GM10847 (cell line): ENCODE results near the gene GBX2.

Experiments
- POLR2A ChIP-seq: IDR thresholded peaks from 2 replicates; pipeline ENCODE4 v1.6.1; 2011; ENCODE audit not compliant: insufficient read length; ENCODE audit errors: extremely low read depth

Gene GBX2

DNA sequence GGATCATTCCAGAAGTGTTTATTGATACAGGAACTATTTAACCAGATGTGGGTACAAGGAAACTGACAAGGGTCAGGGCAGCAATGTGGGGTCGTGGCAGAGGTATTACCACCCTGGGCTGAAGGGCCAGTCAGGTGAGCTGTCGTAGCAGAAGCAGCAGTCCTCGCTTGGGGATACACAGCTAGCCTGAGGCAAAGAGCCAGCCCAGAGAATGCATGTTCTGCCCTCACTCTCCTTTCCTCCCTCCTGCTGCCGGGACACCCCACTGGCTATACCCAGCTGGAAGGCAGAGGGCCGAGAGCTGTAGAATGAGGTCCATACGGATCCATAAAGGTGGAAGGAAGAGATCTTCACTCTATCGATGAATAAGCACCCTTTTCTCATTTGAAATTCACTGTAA lies 32.2 kb upstream of the GBX2 start:
- no peak for TF ChIP-seq POLR2A

- TF ChIP-seq POLR2A = no peak
Observed at GRCh38 chr2:236196366-236196765, 28.2 kb upstream of the GBX2 start.

DNA sequence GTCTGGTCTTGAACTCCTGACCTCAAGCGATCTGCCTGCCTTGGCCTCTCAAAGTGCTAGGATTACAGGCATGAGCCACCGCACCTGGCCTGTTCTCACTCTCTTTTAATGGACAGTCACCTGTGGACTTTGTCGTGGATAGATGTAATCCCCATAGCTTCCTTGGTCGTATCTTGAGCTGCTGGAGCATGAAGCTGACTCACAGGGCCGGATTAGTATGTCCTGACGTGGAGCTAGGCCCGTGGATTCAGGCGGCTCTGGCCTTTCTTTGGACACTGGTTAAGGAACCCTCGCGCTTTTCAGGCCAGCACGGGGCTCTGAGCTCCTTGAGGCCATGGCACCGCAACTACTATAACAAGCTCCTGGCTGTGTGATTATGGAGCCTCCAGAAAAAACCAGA lies 27.5 kb upstream of the GBX2 start:
- no peak for TF ChIP-seq POLR2A

- no peak for TF ChIP-seq POLR2A
Observed at GRCh38 chr2:236194786-236195185, 26.6 kb upstream of the GBX2 start.

DNA sequence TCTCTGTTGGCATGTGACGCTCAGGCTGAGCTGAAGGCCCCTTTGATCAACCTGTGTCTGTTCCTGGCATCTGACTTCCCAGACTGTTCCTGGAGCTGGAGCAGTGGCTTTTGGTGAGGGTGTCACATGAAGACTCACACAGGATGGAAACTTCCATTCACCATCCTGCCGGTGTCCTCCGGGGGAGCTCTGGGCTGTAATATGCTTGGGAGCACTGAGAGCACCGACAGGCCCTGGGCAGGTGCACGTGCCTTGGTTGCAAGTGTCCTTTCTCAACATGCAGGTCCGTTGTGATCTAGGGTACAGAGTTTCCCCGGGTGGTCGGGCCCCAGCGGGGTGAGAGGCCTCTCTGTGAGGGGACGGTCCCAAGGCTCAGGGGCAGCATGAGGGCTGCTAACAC lies 24.8 kb upstream of the GBX2 start:
- TF ChIP-seq POLR2A = no peak

- no peak for TF ChIP-seq POLR2A
Observed at GRCh38 chr2:236190674-236191073, 22.5 kb upstream of the GBX2 start.

GRCh38 chr2:236184701-236185100 lies 16.5 kb upstream of the GBX2 start:
- no peak for TF ChIP-seq POLR2A

- no peak for TF ChIP-seq POLR2A
Observed at GRCh38 chr2:236180831-236181453, 12.8 kb upstream of the GBX2 start.

DNA sequence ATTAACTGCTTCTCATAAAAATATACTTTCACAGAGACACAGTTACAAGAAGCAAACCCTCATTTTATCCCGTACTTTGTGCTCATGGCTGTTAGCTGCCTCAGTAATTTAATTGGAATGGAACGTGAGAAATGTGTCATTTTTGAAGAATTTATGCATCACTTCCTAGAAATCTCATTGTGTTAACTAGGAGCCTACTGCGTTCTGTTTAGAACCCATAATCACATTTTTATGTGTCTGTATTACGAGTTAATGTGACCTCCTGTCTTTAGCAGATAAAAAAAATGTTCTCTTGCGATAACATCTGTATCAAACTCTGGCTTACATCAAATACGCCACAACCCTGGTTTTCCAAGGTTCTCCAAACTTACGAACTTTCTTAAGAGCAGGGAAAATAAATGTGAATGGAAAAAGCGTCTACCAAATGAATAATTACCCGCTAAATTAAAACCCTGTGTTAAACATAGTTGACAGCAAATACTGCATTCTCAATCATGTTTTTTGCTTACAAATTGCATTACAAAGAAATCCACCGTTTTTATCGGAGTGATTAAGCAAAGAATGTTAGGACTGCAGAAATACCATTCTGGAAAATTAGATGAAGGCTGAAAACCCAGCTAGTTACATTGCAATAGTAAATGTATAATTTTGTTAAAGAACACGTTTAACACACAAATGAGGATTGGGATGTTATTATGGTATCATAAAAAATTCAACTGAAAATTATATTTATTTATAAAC lies 12.1 kb upstream of the GBX2 start:
- TF ChIP-seq POLR2A = no peak

DNA sequence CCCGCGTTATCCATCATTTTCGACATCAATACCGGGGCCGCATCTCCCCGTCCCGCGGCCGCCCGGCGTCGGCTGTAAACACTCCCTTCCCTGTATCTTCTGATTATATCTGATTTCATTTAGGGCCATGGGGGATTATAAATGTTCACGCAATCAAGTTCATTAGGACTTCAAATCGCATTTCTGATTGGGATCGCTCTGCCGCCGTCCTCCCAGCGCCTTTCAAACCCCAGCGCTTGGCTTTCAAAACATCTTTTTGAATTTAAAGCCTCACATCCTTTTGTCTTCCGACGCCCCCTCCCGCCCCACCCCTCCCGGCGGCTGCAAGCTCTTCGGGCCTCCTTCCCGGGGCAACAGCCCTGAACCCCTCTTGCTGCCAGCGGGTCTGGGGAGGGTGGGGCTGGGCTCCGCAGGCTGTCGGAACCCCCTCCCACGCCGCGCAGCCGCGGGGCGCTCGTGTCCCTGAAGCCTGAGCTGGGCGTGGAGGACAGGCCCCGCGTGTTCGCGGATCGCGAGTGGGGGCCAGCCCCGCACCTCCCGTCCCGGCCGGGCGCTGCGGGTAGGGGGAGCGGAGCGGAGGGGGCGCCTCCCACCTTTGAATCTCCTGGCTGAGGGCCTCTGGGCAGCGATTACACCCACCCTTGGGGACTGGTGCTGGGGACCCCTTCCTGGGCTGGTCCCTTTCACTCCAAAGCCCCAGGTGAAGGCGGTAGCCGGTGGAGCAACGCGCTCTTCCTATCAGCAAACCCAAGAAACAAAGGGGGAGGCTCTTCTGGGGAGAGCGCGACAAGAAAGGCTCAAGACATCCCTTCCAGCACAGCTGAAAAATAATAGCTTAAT lies 11.3 kb upstream of the GBX2 start:
- TF ChIP-seq POLR2A = no peak

- no peak for TF ChIP-seq POLR2A
Observed at GRCh38 chr2:236178890-236179235, 10.7 kb upstream of the GBX2 start.

DNA sequence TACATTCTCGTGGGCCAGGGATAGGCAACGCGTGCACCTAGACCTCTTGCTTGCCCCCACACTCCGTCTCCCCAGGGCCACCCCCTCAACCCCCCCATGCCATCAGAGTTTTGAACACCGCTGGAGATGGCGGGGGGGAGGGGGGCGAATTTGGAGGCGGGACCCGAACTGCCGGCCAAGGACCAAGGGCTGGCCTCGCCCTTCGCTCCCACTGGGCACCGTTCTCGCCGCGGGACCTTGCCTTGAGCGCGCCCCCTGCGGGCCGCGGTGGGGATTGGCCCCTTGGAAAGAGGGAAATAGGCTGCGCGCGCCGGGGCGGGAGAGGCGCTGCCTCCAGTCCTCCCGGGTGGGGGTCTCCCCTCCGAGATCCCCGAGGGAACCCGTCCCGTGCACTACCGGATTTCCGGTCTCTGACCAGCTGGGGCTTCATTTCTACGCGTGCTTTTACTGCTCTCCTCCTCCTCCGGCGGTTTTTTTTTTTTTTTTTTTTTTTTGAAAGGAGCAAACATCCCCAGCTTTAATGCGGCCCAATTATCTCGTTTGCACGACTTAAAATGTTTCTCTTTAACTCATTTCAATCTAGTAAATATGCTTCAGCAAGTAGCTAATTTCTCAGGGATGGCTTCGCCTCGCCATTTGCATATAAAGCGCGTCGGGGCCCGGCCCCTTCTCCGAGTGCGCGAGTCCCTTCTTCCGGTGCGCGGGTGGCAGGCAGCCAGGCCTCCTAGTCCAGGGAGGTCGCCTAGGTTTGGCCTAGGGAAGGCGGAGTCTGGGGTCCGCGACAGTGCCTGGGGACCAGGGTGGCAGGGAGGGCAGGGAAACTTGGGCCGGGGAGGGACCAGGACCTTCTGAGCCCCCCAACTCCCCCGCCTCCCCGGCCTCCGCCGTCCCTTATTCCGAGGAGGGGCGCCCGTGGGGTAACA lies 10.0 kb upstream of the GBX2 start:
- TF ChIP-seq POLR2A = no peak

GRCh38 chr2:236177604-236177966 lies 9.4 kb upstream of the GBX2 start:
- no peak for TF ChIP-seq POLR2A

DNA sequence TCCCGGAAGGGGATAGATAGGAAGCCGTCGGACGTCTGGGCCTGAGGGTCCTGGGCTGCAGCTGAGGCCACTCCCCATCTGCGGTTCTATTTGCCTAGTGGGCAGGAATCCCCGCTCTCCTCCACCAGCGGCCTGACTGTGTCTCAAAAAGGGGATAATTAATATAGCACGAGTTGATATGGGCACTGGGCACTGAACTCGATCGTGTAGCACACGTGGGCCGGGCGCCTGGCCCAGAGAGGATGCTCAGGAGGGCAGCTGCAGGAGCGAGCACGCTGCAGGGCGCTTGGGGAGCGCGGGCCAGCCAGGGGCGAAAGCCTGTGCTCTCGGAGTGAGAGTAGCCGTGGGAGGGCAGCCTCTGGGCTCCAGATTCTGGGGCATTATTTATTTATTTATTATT lies 8.8 kb upstream of the GBX2 start:
- no peak for TF ChIP-seq POLR2A

DNA sequence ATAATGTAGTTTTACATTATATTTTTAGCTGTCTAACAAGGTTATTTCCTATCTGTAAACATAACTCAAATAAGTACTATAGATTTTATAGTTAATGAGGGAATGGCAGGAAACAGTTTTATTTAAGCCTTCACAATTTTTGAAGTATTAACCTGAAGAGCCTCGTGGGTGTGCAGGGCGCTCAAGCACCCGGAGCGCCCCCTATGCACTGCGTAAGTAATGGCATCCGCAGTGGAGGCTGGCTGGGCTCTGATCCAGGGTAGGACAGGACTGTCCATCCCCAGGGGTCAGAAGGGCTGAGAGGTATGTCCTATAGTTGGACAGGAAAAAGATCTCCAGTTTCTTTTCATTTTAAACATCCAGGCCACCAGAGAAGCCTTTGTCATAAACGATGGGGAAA lies 8.2 kb upstream of the GBX2 start:
- no peak for TF ChIP-seq POLR2A
